ENCODE measurements around the gene PLAC9.
"Not testable (repeated sequence)": the region's sequence is repeated elsewhere in the genome, so short reads cannot be mapped to it uniquely, and the experiment has no call there.

PLAC9 gene

GRCh38 chr10:80126876-80127275, 5.7 kb upstream of the PLAC9 start:
- DNase-seq (ENCODE audit: low spot score): no peak
- peak overlapping the region in 1 of 2 donors; percentile 32 for H3K27ac ChIP-seq
- TF ChIP-seq, protein P1, sequence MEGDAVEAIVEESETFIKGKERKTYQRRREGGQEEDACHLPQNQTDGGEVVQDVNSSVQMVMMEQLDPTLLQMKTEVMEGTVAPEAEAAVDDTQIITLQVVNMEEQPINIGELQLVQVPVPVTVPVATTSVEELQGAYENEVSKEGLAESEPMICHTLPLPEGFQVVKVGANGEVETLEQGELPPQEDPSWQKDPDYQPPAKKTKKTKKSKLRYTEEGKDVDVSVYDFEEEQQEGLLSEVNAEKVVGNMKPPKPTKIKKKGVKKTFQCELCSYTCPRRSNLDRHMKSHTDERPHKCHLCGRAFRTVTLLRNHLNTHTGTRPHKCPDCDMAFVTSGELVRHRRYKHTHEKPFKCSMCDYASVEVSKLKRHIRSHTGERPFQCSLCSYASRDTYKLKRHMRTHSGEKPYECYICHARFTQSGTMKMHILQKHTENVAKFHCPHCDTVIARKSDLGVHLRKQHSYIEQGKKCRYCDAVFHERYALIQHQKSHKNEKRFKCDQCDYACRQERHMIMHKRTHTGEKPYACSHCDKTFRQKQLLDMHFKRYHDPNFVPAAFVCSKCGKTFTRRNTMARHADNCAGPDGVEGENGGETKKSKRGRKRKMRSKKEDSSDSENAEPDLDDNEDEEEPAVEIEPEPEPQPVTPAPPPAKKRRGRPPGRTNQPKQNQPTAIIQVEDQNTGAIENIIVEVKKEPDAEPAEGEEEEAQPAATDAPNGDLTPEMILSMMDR (IDR thresholded peaks at IDR 0.05): no peak
- H3K4me3 ChIP-seq: no peak overlapping the region

DNA sequence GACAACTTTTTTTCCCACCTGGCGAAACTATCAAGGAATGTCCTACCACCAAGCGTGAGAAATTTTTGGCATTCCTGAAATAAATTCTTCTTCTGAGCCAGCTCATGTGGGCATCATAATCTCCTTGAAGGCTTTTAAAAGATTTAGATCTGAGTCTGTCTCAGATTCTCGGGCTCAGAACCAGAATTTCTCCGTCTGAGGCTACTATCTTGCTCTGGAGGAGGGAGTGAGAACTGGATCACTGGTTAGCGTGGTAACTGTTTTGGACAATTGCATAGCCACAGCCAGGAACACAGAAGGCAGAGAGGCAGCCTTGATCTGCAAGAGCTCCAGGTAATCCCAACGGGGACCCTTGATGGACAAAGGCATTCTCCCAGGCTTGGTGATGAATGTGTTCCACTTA, 1.0 kb upstream of the PLAC9 start:
- Histone ChIP-seq H3K4me3 (no peak overlapping the region), H3K27ac (peak overlapping the region in 1 of 2 donors; percentile 65)
- no peak for DNase-seq (ENCODE audit: low spot score)
- TF ChIP-seq, protein P1 (IDR thresholded peaks at IDR 0.05): no peak

- no peak for DNase-seq (ENCODE audit: low spot score)
- H3K4me3 ChIP-seq: peak overlapping the region; percentile 75
- peak overlapping the region; percentile 67 to 89 for H3K27ac ChIP-seq
- TF ChIP-seq, protein P1 (IDR thresholded peaks at IDR 0.05): no peak
Observed at GRCh38 chr10:80133206-80133605, 676 bp downstream of the PLAC9 start.

GRCh38 chr10:80133687-80134086, 1.2 kb downstream of the PLAC9 start:
- not testable (repeated sequence) for DNase-seq (ENCODE audit: low spot score)
- Histone ChIP-seq H3K27ac (peak overlapping the region; percentile 67 to 89), H3K4me3 (peak overlapping the region; percentile 75)

DNA sequence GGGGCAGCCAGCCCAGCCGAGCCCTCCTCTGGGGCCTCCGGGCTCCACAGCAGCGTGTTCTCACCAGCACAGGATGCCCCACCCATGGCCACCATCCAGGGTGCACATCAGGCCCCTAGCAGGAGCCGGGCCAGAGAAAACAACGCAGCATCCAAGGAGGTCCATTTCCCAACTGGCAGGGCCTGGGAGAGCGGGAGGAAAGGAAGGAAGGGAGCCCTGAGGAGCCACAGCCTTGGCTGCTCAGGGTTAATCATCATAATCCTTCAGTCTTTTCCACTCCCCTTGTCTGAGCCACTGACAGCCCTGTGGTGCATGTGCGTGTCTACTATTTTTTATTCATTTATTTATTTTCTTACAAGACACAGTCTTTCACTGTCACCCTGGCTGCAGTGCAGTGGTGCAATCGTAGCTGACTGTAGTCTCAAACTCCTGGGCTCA, 3.6 kb downstream of the PLAC9 start:
- TF ChIP-seq, protein P1 (IDR thresholded peaks at IDR 0.05): no peak
- peak overlapping the region; percentile 36 for H3K4me3 ChIP-seq
- DNase-seq (ENCODE audit: low spot score): peak; percentile 97
- peak overlapping the region; percentile 61 to 85 for H3K27ac ChIP-seq

DNA sequence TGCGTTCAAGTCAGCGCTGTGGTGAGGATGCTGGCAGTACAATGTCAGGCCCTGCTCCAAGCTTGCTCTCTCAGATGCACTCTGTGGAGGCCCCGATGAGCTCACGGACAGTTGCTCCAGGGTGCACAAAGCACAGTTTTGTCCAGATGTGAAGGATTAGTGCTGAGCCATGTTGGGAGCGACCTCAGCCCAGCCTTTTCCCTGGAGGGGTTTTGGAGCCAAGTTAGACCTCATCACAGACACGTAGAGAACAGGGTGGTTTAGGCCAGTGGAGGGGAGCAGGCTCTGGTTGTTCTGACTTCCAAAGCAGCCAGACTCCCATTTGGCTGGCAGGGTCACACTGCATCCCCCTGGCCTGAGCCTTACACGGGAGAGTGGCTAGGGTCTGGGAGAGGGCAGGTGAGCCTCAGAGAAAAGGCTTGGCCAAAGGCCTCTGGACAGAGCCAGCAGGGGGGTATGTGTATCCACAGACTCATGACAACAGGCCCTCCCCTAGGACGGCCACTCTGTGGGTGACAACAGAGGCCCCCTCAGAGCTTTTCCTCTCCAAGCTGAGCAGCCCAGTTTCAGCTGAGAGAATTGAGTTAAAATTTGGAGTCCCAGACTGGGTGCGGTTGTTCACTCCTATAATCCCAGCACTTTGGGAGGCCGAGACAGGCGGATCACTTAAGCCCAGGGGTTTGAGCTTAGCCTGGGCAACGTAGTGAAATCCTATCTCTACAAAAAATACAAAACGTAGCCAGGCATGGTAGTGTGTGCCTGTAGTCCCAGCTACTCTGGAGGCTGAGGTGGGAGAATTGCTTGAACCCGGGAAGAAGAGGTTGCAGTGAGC, 4.7 kb downstream of the PLAC9 start:
- no peak overlapping the region for H3K4me3 ChIP-seq
- DNase-seq (ENCODE audit: low spot score): no peak
- TF ChIP-seq, protein P1 (IDR thresholded peaks at IDR 0.05): no peak
- H3K27ac ChIP-seq: peak overlapping the region; percentile 61 to 85

DNA sequence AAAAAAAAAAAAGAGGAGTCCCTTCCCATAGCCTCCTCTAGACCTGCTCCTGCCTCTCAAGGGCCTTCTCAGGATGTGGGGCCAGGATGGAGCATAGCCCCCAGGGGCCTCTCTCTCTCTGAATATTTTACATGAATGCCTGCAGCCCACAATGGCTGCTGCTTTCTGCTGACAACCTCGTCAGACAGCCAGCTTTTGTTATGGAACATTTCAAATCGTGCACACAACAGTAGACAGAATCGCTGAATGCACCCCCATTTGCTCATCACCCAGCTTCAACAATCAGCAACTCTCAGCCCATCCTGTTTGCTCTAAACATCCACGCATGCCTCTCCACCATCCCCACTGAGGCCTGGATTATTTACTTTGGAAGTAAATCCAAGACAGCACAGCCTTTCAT, 5.4 kb downstream of the PLAC9 start:
- Histone ChIP-seq H3K27ac (peak overlapping the region in 1 of 2 donors; percentile 85), H3K4me3 (no peak overlapping the region)
- DNase-seq (ENCODE audit: low spot score): no peak
- TF ChIP-seq, protein P1 (IDR thresholded peaks at IDR 0.05): no peak
